Fibroblast of skin of left quadriceps (primary cell): ENCODE results near the gene HS3ST6.
A peak's percentile ranks its signal among the peaks of the same experiment; 100 is the strongest.
"Not testable (repeated sequence)": the region's sequence is repeated elsewhere in the genome, so short reads cannot be mapped to it uniquely, and the experiment has no call there.

Source experiments
- DNase-seq, 2 experiments: peaks; one replicate each; pipeline ENCODE4 v3.0.0-alpha.2; 2013; ENCODE audit warnings: low read depth in 2 of 2

HS3ST6 gene

GRCh38 chr16:1926271-1926670 lies 8.1 kb upstream of the HS3ST6 start:
- no peak for DNase-seq

- DNase-seq, result no peak
Observed at GRCh38 chr16:1924095-1924494, 5.9 kb upstream of the HS3ST6 start.

- peak in 1 of 2 experiments; percentile 20 for DNase-seq
Observed at GRCh38 chr16:1923299-1924034, 5.3 kb upstream of the HS3ST6 start.

GRCh38 chr16:1922357-1922756 lies 4.1 kb upstream of the HS3ST6 start:
- no peak for DNase-seq

GRCh38 chr16:1920727-1921171 lies 2.5 kb upstream of the HS3ST6 start:
- no peak for DNase-seq

- DNase-seq, result not testable (repeated sequence)
Observed at GRCh38 chr16:1920122-1920521, 1.9 kb upstream of the HS3ST6 start.

GRCh38 chr16:1919327-1919998 lies 1.2 kb upstream of the HS3ST6 start:
- DNase-seq, result no peak

- DNase-seq, result no peak
Observed at GRCh38 chr16:1917665-1918350, 407 bp downstream of the HS3ST6 start.

GRCh38 chr16:1917056-1917664 lies 1.1 kb downstream of the HS3ST6 start:
- DNase-seq, result no peak

- DNase-seq, result no peak
Observed at GRCh38 chr16:1916640-1916990, 1.6 kb downstream of the HS3ST6 start.

- DNase-seq, result no peak
Observed at GRCh38 chr16:1915732-1916639, 2.2 kb downstream of the HS3ST6 start.

- DNase-seq, result no peak
Observed at GRCh38 chr16:1914988-1915387, 3.2 kb downstream of the HS3ST6 start.

- no peak for DNase-seq
Observed at GRCh38 chr16:1914084-1914608, 4.1 kb downstream of the HS3ST6 start.

- no peak for DNase-seq
Observed at GRCh38 chr16:1913327-1914083, 4.7 kb downstream of the HS3ST6 start.

- no peak for DNase-seq
Observed at GRCh38 chr16:1912215-1912543, 6.0 kb downstream of the HS3ST6 start.

- DNase-seq, result no peak
Observed at GRCh38 chr16:1911467-1912214, 6.6 kb downstream of the HS3ST6 start.

GRCh38 chr16:1909561-1910231 lies 8.5 kb downstream of the HS3ST6 start:
- DNase-seq, result no peak

GRCh38 chr16:1908983-1909382 lies 9.2 kb downstream of the HS3ST6 start:
- no peak for DNase-seq

- DNase-seq, result peak in 1 of 2 experiments; percentile 3
Observed at GRCh38 chr16:1908184-1908583, 10.0 kb downstream of the HS3ST6 start.
